ENCODE results near the gene ANO9. TPM values are rescaled to one million over a fixed set of nuclear protein-coding genes. Genes with fewer than 3 reads are reported as not detected.

The ANO9 gene
- total RNA-seq, 4 donors from 2014 or later: 0.44 to 1.5 (median 0.63) TPM

DNA sequence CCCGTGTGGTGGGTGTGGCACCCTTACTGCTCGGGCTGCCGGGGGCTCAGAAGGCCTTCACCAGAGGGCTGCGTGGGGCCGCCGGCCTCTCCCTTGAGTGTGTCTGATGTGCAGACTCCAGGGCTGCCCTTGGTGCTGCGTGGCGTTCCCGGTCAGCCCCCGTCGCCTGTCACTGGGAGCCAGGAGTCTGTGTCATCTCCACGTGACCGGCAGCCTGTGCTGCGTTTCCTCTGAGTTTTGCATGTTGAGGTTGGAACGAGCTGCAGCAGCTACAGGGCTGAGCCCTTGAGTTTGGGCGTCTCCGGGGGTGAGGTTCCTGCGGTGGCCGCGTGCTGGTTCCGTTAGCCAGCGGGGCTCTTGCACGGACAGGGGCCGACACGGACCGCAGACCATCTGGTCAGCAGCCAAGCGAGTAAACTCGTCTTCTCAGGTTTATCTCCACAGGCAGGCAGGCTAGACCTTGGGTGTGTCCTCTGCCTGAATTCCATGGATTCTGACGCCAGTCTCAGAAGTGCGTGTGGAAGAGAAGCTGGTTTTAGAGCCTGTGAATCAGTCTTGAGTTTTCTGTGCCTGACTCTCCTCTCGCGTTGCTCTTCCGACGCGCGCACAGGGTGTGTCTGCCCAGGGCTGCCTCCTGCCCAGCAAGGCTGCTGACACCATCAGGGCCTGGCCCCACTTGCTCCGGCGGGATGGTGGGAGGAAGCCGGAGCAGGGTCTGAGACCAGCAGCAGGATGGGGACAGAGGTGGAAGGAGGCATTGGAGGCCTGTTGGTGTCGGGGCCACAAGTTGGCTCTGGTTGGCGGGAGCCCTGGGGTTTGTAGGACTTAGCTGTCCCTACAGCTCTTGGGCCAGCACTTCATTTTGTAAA, 18.8 kb upstream of the ANO9 start:
- TF ChIP-seq, protein P1, sequence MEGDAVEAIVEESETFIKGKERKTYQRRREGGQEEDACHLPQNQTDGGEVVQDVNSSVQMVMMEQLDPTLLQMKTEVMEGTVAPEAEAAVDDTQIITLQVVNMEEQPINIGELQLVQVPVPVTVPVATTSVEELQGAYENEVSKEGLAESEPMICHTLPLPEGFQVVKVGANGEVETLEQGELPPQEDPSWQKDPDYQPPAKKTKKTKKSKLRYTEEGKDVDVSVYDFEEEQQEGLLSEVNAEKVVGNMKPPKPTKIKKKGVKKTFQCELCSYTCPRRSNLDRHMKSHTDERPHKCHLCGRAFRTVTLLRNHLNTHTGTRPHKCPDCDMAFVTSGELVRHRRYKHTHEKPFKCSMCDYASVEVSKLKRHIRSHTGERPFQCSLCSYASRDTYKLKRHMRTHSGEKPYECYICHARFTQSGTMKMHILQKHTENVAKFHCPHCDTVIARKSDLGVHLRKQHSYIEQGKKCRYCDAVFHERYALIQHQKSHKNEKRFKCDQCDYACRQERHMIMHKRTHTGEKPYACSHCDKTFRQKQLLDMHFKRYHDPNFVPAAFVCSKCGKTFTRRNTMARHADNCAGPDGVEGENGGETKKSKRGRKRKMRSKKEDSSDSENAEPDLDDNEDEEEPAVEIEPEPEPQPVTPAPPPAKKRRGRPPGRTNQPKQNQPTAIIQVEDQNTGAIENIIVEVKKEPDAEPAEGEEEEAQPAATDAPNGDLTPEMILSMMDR (IDR thresholded peaks at IDR 0.05; ENCODE audit: low read depth): no peak

- TF ChIP-seq, protein P1 (IDR thresholded peaks at IDR 0.05; ENCODE audit: low read depth): no peak
Measured at GRCh38 chr11:459511-460220, 17.9 kb upstream of the ANO9 start.

DNA sequence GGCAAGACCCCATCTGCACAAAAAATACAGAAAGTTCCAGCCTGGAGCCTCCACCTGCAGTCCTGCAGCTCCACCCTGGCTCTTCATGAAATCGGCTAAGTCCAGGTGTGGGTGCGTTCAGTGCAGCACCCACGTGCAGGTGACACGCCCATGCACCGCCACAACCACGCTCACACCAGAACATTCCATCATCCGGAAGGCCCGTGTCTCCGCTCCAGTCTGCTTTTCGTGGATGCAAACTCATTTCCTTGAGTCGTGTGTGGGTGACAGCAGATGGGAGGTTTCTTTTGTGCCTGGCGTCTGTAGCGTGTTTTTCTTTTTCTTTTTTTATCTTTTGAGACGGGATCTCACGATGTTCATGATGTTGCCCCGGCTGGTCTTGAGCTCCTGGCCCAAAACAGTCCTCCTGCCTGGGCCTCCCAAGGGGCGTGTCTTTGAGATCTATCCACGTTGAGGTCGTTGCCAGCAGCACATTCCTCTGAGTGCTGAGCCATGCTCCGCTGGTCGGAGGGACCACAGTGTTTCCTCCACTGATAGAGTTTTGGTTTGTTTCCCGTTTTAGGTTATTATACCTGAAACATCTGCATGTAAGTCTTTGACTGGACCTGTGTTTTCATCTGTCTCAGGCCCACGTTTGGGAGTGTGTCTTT, 15.4 kb upstream of the ANO9 start:
- TF ChIP-seq, protein P1 (IDR thresholded peaks at IDR 0.05; ENCODE audit: low read depth): no peak

DNA sequence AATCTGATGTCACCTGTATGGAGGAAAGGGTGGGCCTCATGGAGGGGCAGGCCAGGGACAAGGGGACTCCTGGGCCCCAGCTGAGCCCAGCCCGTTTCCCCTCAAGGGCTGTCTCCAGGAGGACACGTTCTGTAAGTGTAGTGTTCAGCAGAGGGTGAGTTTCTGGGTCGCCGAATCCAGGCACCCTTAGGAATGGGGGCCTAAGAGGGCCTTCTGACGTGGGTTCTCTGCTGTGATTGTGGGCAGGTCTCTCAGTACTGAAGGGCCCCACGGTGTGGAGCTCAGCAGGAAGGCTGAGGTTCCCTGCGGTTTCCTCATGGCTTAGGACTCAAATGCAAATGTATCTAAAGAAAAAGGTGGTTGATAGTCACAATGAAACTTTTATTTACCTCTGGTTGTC, 14.7 kb upstream of the ANO9 start:
- TF ChIP-seq, protein P1 (IDR thresholded peaks at IDR 0.05; ENCODE audit: low read depth): no peak

GRCh38 chr11:455566-456147, 13.8 kb upstream of the ANO9 start:
- TF ChIP-seq, protein P1 (IDR thresholded peaks at IDR 0.05; ENCODE audit: low read depth): no peak

DNA sequence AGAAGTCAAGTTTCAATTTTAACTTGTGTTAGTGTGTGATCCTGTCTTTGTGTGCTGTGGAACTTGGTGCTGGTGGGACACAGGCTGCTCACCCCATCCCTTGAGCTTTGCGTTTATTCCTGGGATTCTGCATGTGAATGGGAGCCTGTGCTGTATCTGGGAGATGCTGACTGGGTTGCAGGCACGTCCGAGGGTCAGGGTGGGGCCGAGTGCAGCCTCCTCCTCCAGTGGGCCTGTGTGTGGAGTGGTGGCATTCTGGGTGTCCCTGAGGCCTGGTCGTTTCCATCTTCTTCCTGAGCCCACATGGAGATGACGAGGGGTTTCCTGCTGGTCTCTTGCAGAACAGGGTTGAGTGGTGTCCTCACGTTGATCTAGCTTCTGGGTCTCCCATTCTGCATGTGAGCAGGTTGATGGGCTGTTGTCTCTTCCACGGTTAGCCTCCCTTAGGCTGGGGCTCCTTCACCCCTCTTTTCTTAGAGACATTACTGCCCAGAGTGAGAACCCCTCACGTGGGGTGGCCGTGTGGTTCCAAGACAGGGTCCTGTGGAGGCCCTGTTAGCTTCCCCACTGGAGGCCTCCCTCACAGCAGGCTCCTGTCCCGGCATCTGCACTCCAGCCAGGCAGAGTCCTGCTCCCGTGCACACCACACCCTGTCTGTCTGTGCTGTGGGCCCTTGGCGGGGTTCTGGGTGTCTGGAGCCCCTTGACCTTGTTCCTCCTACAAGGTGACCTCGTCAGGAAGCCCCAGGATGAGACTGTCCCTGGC, 13.2 kb upstream of the ANO9 start:
- TF ChIP-seq, protein P1 (IDR thresholded peaks at IDR 0.05; ENCODE audit: low read depth): no peak
